Effector memory CD8-positive, alpha-beta T cell (primary cell): ENCODE measurements around the gene CDH4.
"Not testable (repeated sequence)": the region's sequence is repeated elsewhere in the genome, so short reads cannot be mapped to it uniquely, and the experiment has no call there.

Experiments
- ATAC-seq: fragments of 150-1000 bp; cut with Tn5 transposase; replicated peaks from 2 replicates; pipeline ENCODE4 v1.10.0; 2021; ENCODE audit warnings: mild to moderate bottlenecking, moderate library complexity
- DNase-seq, 3 experiments: peaks; one replicate each; pipeline ENCODE4 v3.0.0; 2021
- H3K27ac Mint-ChIP-seq, 2 donors: one replicate each; pipeline ENCODE4 v1.8.0; 2022; ENCODE audit warnings: mild to moderate bottlenecking in 2 of 2, mixed read lengths in 2 of 2, moderate library complexity in 2 of 2
- H3K27me3 Mint-ChIP-seq, 2 donors: one replicate each; pipeline ENCODE4 v1.8.0; 2022; ENCODE audit warnings: mixed read lengths in 2 of 2
- H3K36me3 Mint-ChIP-seq: one replicate; pipeline ENCODE4 v1.8.0; 2022; ENCODE audit warnings: mild to moderate bottlenecking, moderate library complexity, mixed read lengths; ENCODE audit not compliant: insufficient read depth
- H3K4me1 Mint-ChIP-seq, 2 donors: one replicate each; pipeline ENCODE4 v1.8.0; 2022; ENCODE audit warnings: low read depth in 2 of 2, mixed read lengths in 2 of 2
- H3K4me3 Mint-ChIP-seq, 2 donors: one replicate each; pipeline ENCODE4 v1.8.0; 2022; ENCODE audit warnings: mild to moderate bottlenecking in 2 of 2, mixed read lengths in 2 of 2, moderate library complexity in 2 of 2
- H3K9me3 Mint-ChIP-seq, 2 donors: one replicate each; pipeline ENCODE4 v1.8.0; 2022; ENCODE audit warnings: mixed read lengths in 2 of 2

The CDH4 gene

GRCh38 chr20:61451953-61452352 is 199.9 kb downstream of the CDH4 start:
- DNase-seq (no peak), ATAC-seq (no peak)
- H3K27me3 Mint-ChIP-seq, result no peaks in the 10 kb centered on the region
- no peaks in the 10 kb centered on the region for H3K4me1 Mint-ChIP-seq
- H3K36me3 Mint-ChIP-seq, result no peaks in the 10 kb centered on the region
- H3K4me3 Mint-ChIP-seq, result no peak overlapping the region
- no peak overlapping the region for H3K27ac Mint-ChIP-seq
- peaks cover 0 to 1% of the 10 kb centered on the region in 2 donors for H3K9me3 Mint-ChIP-seq

- no peak for DNase-seq
- Mint-ChIP-seq H3K9me3 (no peaks in the 10 kb centered on the region), H3K36me3 (no peaks in the 10 kb centered on the region), H3K27me3 (no peaks in the 10 kb centered on the region), H3K4me3 (no peak overlapping the region), H3K27ac (no peak overlapping the region), H3K4me1 (no peaks in the 10 kb centered on the region)
- ATAC-seq, result no peak
Measured at GRCh38 chr20:61453219-61453618, 201.2 kb downstream of the CDH4 start.

- not testable (repeated sequence) for H3K9me3 Mint-ChIP-seq, H3K36me3 Mint-ChIP-seq, H3K27me3 Mint-ChIP-seq, H3K27ac Mint-ChIP-seq, H3K4me1 Mint-ChIP-seq, ATAC-seq, H3K4me3 Mint-ChIP-seq, DNase-seq
Measured at GRCh38 chr20:61453623-61454022, 201.6 kb downstream of the CDH4 start.

GRCh38 chr20:61454053-61454452 is 202.0 kb downstream of the CDH4 start:
- no peak overlapping the region for H3K27ac Mint-ChIP-seq
- no peak for ATAC-seq
- H3K9me3 Mint-ChIP-seq, result no peaks in the 10 kb centered on the region
- H3K36me3 Mint-ChIP-seq, result no peaks in the 10 kb centered on the region
- DNase-seq, result no peak
- H3K4me1 Mint-ChIP-seq, result no peaks in the 10 kb centered on the region
- no peaks in the 10 kb centered on the region for H3K27me3 Mint-ChIP-seq
- H3K4me3 Mint-ChIP-seq, result no peak overlapping the region

- no peaks in the 10 kb centered on the region for H3K27me3 Mint-ChIP-seq
- H3K4me1 Mint-ChIP-seq, result no peaks in the 10 kb centered on the region
- no peak overlapping the region for H3K27ac Mint-ChIP-seq
- H3K9me3 Mint-ChIP-seq, result no peaks in the 10 kb centered on the region
- ATAC-seq (no peak), DNase-seq (no peak)
- no peaks in the 10 kb centered on the region for H3K36me3 Mint-ChIP-seq
- no peak overlapping the region for H3K4me3 Mint-ChIP-seq
Measured at GRCh38 chr20:61455508-61456215, 203.6 kb downstream of the CDH4 start.

GRCh38 chr20:61457725-61458124 is 205.7 kb downstream of the CDH4 start:
- Mint-ChIP-seq H3K27ac (no peak overlapping the region), H3K27me3 (no peaks in the 10 kb centered on the region), H3K9me3 (no peaks in the 10 kb centered on the region), H3K36me3 (no peaks in the 10 kb centered on the region), H3K4me1 (no peaks in the 10 kb centered on the region), H3K4me3 (no peak overlapping the region)
- no peak for ATAC-seq
- DNase-seq, result no peak

GRCh38 chr20:61458146-61458746 is 206.2 kb downstream of the CDH4 start:
- H3K36me3 Mint-ChIP-seq, result no peaks in the 10 kb centered on the region
- no peak for DNase-seq
- no peak for ATAC-seq
- H3K4me1 Mint-ChIP-seq, result no peaks in the 10 kb centered on the region
- no peak overlapping the region for H3K27ac Mint-ChIP-seq
- no peak overlapping the region for H3K4me3 Mint-ChIP-seq
- no peaks in the 10 kb centered on the region for H3K9me3 Mint-ChIP-seq
- H3K27me3 Mint-ChIP-seq, result no peaks in the 10 kb centered on the region

- Mint-ChIP-seq H3K27me3 (no peaks in the 10 kb centered on the region), H3K4me1 (no peaks in the 10 kb centered on the region), H3K36me3 (no peaks in the 10 kb centered on the region), H3K9me3 (no peaks in the 10 kb centered on the region), H3K27ac (no peak overlapping the region), H3K4me3 (no peak overlapping the region)
- ATAC-seq (no peak), DNase-seq (no peak)
Measured at GRCh38 chr20:61459266-61459665, 207.2 kb downstream of the CDH4 start.

- Mint-ChIP-seq H3K36me3 (no peaks in the 10 kb centered on the region), H3K4me1 (no peaks in the 10 kb centered on the region), H3K27me3 (no peaks in the 10 kb centered on the region), H3K9me3 (no peaks in the 10 kb centered on the region), H3K4me3 (no peak overlapping the region), H3K27ac (no peak overlapping the region)
- ATAC-seq (no peak), DNase-seq (no peak)
Measured at GRCh38 chr20:61459705-61460104, 207.6 kb downstream of the CDH4 start.

- no peaks in the 10 kb centered on the region for H3K36me3 Mint-ChIP-seq
- no peaks in the 10 kb centered on the region for H3K27me3 Mint-ChIP-seq
- H3K9me3 Mint-ChIP-seq, result no peaks in the 10 kb centered on the region
- no peak overlapping the region for H3K4me3 Mint-ChIP-seq
- no peak overlapping the region for H3K27ac Mint-ChIP-seq
- DNase-seq (no peak), ATAC-seq (no peak)
- no peaks in the 10 kb centered on the region for H3K4me1 Mint-ChIP-seq
Measured at GRCh38 chr20:61460261-61461052, 208.4 kb downstream of the CDH4 start.

GRCh38 chr20:61461461-61461860 is 209.4 kb downstream of the CDH4 start:
- no peaks in the 10 kb centered on the region for H3K4me1 Mint-ChIP-seq
- DNase-seq (no peak), ATAC-seq (no peak)
- H3K36me3 Mint-ChIP-seq, result no peaks in the 10 kb centered on the region
- no peak overlapping the region for H3K4me3 Mint-ChIP-seq
- H3K9me3 Mint-ChIP-seq, result no peaks in the 10 kb centered on the region
- no peak overlapping the region for H3K27ac Mint-ChIP-seq
- no peaks in the 10 kb centered on the region for H3K27me3 Mint-ChIP-seq

- DNase-seq, result no peak
- Mint-ChIP-seq H3K4me1 (no peaks in the 10 kb centered on the region), H3K9me3 (peaks cover 0 to 7% of the 10 kb centered on the region in 2 donors), H3K27ac (no peak overlapping the region), H3K4me3 (no peak overlapping the region), H3K36me3 (no peaks in the 10 kb centered on the region), H3K27me3 (no peaks in the 10 kb centered on the region)
- no peak for ATAC-seq
Measured at GRCh38 chr20:61464307-61465303, 212.5 kb downstream of the CDH4 start.

GRCh38 chr20:61475729-61476128 is 223.7 kb downstream of the CDH4 start:
- Mint-ChIP-seq H3K9me3 (peaks cover 2 to 9% of the 10 kb centered on the region in 2 donors), H3K27me3 (peaks cover 11 to 36% of the 10 kb centered on the region in 2 donors), H3K4me1 (no peaks in the 10 kb centered on the region), H3K27ac (no peak overlapping the region), H3K36me3 (no peaks in the 10 kb centered on the region), H3K4me3 (no peak overlapping the region)
- DNase-seq (no peak), ATAC-seq (no peak)
